ENCODE measurements around the gene KLK13.
A peak's percentile ranks its signal among the peaks of the same experiment; 100 is the strongest.

The KLK13 gene, protein sequence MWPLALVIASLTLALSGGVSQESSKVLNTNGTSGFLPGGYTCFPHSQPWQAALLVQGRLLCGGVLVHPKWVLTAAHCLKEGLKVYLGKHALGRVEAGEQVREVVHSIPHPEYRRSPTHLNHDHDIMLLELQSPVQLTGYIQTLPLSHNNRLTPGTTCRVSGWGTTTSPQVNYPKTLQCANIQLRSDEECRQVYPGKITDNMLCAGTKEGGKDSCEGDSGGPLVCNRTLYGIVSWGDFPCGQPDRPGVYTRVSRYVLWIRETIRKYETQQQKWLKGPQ

DNA sequence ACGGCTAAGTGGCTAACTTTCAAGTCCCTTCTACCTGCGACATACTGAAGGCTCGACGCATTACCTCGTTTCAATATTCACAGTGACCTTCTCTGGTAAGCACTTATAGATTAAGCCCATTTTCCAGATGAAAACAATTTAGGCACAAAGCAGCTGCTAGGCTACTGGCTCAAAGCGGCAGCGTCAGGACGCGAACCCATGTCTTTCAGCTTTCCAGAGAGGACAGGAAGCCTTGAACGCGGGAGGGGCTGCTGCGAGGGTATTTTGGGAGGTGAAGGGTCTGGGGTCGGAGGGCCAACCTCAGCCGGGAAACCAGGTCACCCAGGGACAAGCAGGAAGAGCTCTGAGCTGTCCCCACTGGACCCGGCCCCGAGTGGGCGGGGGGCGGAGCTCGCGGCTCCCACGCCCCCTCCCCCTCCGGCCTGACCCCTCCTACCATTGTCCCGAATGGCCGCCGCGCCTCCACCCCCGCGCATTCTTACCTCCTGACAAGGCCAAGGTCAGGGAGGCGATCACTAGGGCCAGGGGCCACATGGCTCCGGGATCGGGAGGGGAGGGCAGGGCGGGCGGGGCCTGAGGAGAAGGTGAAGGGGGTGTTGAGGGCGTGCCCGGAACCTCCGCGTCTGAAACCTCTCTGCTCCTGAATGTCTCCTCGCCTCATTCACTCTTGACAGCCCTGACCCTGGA is at the start of gene KLK13:
Gene KLK13 (minus strand): TSS at position 559 of the 687 bp plus-strand sequence. CDS start 25 bp downstream, at position 534.
- DNase-seq: no peak

DNA sequence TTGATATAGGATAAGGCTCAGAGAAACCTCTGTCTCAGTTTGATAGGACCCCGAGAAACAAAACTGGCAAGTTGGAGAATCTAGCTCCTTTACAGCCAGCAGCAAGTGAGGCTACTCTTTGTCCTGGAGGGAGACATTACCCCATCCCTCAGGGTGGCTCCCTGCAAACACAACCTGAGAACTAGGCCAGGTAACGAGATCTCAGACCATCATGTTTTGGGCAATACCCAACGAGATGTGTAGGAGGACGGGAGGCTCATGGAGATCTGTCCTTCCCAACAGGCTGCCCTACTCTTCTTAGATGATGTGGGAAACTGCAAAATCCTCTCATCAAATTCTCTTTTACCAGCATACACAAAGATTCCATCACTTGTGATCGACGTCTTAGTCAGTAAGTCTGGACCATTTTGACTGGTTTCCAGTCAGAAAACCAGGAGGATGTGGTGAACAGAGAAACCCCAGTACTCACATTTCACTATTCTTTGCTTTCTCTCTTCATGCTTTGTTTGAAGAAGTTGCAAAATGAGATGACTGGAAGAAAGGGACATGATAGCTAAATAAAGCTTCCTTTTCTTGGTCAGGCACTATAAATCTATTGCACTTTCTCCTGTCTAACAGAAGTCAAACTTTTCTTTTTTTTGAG is 49.3 kb upstream of the KLK13 start:
- DNase-seq: no peak

DNA sequence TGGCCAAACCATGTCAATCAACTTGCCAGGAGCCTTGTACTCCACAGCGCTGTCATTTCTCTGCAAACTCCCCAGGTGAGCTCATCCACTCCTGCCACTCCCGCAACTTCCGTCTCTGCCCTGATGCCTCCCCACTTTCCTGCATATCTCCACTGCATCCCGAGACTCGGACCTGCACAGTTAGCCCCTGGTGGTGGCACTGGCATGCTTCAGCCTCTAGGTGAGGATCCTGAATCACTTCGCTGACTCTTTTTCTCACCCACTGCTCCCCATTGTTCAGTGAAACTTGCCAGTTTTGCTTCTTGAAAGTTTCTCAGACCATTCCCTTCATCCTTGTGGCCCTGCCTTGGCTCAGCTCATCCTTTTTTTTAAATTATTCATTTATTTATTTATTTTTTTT is 46.7 kb upstream of the KLK13 start:
- DNase-seq: no peak

DNA sequence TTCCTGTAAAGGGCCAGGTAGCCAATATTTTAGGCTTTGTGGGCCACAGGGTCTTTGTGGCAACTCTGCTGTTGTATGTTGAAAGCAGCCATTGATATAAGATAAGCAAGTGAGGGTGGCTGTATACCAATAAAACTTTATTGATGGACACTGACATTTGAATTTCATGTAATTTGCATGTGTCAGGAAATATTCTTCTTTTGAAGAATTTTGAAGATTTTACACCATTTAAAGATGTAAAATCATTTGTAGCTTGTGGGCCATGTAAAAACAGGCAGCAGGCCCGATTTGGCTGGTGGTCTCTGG is 45.7 kb upstream of the KLK13 start:
- no peak for DNase-seq

DNA sequence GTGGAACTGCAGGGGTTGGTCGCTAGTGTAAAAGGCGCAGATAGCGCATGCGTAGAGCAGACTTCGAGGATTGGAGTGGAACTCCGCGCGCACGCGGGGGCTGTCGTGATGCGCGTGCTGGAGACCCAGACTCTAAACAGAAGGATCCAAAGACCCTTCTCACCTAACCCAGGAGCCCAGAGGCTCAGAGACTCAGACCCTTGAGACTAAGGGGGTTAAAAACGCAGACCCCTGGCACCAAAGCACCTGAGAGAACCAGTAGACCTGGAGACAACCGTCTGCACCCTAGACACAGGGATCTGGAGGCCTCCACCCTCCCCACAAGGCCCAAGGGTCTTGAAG is 43.9 kb upstream of the KLK13 start:
- no peak for DNase-seq

DNA sequence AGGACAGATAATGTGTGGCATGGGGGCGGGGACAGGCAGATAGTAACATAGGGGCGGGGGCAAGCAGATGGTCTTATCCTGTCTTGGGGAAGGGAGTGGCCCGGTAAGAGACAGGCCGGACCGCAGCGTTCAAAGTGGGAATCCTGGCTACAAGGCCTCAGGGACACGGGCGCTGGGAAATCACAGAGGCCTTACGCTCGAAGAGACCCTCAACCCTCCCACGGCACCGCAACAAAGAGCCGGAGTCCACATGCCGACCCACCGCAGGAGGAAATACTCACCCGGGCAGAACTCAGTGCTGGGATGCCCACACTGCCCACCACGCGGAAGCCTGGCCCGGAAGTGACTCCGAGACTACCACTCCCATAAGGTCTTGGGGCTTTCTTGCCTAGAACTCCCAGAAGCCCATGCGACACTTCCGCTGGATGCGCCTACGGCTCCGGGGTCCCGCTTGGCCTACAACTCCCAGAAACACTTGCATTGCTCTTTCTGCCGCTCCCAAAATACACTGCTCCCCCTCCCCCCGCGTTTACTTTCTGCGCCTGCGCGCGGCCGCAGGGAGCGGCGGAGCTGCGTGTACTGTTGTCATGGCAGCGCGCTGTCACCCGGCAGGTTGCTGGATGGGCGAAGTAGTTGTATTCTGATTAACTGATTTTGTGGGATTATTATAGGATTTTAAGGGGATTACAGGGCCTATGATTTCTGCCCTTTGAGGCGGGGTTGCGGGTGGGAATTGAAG is 43.3 kb upstream of the KLK13 start, which contains the start of gene CTU1:
Gene CTU1 (minus strand): TSS at position 344 of the 739 bp plus-strand sequence. CDS start 3,840 bp downstream, outside the sequence.
- peak; percentile 97 for DNase-seq

DNA sequence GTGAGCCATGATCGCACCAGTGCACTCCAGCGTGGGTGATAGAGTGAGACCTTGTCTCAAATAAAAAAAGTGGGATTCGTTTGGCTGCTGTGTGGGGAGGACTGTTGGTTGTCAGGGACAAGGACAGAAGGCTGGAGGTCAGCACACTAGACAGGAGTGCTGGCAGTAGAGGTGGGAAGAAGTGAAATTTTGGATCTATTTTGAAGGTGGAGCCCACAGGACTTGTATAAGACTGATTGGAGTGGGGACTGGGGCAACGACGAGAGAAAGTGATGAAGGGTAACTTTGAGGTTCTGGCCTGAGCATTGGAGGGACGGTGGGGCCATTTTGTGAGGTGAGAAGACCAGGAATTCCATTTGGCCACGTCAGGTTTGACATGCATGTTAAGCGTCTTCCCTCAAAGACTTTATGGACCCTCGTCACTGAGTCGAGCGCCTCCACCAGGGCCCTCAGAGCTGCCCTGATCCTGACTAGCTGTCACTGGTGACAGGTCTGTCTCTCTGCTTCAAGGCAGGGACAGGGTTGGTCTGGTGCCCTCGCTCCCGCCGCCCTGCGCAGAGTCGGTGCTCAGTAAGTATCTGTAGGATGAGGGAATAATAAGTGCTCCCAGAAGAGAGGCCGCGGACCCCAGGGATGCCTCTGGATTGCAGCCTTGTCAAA is 42.6 kb upstream of the KLK13 start:
- no peak for DNase-seq

DNA sequence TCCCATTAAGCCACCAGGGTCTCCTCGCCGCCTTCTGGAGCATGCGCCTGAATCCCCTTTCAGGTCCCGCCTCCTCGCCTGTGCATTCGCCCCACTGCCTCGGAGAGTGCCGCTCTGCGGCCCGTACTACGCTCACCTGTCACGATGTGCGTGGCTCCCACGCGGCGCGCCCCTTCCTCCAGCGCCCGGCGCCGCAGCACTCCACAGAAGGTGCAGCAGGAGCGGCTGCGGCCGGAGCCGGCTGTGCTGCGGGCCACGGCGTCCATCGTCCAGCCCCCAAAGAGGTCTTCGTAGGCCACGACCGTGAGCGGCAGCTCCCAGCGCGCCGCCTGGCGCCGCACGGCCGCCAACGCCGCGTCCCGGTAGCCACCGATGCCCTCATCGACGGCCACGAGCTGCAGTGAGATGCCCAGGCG is 39.0 kb upstream of the KLK13 start:
- DNase-seq: no peak

DNA sequence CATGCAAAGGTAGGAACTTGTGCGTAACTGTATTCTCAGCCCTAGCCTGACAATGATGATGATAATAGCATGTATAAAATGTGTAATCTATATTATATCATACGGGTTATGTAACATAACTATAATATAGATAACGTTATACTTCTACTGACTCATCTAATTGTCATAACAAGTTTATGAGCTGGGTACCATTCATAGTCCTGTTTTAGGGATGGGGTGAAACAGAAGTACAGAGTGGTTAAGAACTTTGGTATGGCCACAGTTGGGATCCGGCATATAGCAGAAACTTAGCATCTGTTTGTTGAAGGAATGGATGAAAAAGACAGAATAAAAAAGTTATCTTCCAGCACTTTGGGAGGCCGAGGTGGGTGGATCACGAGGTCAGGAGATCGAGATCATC is 38.1 kb upstream of the KLK13 start:
- DNase-seq: no peak

DNA sequence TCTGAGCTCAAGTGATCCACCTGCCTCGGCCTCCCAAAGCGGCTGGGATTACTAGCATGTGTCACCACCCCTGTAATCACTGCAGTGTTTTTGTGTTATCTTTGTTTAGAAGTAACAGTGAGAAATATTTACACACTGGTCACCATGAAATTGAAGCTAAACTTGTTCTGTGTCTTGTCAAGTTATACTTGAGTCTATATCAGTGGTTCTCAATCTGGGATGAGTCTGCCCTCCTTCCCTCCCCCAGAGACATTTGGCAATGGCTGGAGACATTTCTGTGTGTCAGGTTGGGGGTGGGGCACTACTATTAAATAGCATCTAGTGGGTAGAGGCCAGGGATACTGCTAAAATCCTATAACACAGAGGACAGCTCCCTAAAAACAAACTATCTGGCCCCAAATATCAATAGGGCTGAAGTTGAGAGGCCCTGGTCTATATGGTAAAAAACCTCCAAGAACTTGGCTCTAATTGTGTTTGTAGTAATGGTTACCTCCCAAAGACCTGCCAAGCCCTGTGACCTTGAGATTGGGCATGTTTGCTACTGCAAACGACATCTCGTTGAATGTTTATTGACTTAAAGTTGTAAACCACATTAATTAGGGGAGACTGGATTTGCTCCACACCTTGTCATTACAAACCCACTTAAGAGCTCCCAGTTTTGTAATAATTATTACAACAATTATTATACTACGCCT is 36.4 kb upstream of the KLK13 start:
- DNase-seq: no peak

DNA sequence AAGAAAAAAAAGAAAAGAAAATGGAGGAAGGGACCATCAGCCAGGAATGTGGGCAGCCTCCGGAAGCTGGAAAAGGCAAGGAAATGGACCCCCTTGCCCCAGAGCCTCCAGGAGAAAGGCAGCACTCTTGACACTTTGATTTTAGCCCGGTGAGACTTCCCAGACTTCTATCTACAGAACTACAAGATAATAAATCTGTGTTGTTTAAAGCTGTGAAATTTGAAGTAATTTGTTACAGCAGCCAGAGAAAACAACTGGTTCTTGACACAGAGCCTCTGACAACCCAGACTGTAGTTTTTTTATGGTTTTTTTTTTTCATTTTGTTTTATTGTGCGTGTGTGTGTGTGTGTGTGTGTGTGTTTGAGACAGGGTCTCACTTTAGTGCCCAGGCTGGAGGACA is 35.7 kb upstream of the KLK13 start:
- DNase-seq: no peak

DNA sequence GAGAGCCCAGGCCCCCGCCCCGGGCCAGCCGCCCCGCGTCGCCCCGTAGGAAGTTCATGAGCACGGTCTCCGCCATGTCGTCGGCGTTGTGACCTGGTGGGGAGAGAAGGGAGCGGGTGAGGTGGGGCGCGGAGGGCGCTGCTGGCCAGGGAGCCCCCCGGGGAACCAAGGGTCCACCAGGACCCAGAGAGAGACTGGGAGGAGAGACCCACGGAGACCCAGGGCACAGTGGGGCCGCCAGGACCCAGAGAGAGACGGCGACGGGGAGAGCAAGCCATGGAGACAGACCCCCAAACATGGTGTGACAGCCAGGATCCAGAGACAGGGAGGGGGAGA is 34.1 kb upstream of the KLK13 start:
- DNase-seq: no peak

DNA sequence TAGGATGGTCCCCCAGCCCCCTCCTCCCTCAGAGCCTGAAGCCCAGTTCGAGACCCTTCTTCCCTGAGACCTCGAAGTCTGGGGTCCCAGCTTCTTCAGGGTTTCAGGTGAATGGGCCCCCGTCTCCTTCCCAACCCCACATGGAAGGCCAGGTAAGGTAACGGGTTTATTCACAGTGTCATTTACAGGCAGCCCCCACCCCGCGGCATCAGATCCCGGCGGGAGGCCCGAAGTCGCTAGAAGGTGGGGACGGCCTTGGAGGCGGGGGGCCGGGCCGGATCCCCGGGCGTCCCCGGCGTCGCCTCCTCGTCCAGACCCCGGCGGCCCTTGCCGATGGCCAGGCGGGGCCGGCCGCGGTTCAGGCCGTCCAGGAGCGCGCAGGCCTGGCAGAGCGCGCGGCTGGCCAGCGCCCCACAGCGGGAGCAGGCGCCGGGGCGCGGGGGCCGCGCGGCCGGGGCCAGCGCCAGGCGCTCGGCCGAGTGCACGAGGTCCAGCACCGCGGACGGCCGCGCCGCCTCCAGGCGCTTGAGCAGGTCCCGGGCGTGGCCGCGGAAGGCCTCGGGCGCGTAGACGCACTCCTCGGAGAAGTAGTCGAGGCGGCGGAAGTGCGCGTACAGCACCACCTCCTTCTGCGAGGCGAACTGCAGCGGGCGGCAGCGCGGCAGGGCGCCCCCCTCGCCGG is 33.6 kb upstream of the KLK13 start:
- no peak for DNase-seq

DNA sequence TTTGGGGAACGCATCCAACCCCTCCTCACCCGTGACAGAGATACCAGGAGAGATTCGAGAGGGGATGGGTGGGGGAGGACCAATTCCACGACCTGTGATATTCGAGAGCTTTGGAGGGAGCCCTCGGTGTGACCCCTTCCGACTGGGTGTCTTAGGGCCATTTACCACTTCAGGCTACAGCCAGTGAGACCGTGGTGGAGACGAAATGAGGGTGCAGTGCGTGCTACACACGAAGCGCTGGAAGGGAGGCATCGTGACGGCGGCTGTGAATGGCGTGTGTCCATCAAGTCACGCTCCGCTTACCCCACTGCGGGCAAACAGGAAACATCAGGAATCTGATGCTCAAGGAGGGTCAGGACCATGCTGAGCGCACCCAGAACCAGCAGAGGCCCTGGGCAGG is 32.9 kb upstream of the KLK13 start:
- DNase-seq: no peak

DNA sequence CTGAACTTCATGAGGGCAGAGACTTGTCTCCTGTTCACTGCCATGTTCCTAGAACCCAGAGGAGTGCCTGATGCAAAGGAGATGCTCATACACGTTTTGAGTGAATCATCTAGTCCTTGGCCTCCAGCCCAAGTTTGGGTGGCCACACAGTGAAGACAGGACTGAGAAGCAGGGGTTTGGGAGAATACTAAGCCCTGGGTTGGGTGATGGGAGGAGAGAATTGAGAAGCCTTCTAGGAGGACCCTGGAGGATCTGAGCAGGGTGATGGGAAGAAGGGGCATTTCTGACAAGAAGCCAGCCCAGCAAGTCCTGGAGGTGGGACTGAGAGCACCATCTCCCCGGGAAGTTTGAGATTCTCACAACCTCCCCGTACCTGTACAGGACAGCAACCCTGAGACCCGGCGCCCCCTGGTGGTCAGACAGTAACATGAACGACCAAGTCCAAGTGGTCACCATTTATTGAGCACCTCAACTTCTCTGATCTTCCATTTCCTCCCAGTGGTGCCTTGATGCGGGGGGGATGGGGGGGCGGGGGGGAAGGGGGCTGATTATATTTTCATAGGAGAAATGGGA is 32.4 kb upstream of the KLK13 start:
- DNase-seq: peak; percentile 43

DNA sequence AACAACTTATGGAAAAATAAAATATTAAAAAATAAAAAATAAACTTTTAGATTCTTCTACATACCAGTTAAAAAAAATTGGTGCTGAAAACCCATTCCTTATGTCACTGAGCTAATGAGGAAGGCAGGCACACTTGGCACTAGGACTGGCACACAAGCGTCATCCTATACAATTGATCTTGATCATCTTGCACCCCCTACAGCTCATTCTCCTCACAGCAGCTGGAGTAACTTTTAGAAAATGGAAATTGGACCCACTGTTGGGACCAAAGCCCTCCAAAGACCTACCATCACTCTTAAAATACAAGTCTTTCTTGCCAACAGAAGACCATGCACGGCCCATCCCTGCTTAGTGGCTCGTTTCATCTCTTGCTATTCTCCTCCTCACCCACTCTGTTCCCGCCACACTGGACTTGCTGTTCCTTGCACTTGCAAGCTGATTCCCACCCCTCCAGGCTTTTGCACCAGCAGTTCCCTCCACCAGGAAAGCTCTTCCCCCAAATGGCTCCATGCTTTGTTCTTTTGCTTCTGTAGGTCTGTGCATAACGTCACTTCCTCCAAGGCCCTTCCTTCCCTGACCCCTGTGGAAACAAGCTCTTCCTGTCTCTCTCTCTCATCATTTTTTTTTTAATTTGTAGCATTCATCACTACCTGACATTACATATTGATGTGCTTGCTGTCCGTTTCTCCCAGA is 31.7 kb upstream of the KLK13 start:
- no peak for DNase-seq

DNA sequence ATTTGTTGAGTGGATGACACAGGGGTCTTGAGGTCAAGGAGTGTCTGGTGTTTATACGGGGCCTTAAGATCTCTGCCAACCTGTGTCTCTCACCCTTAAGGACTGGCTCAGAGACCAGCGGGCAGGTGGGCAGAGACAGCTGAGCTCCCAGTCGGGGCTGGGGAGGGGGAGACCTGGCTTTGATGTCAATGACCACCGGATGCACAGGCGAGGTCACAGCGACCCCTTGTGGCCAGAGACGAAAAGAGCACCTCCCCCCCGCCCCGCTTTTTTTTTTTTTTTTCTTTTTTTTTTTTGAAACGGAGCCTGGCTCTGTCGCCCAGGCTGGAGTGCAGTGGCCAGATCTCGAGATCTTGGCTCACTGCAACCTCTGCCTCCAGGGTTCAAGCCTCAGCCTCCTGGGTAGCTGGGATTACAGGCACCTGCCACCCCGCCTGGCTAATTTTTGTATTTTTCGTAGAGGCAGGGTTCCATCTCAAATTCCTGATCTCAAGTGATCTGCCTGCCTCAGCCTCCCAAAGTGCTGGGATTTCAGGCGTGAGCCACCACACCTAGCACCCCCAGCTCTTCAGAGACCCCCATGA is 29.9 kb upstream of the KLK13 start:
- no peak for DNase-seq

DNA sequence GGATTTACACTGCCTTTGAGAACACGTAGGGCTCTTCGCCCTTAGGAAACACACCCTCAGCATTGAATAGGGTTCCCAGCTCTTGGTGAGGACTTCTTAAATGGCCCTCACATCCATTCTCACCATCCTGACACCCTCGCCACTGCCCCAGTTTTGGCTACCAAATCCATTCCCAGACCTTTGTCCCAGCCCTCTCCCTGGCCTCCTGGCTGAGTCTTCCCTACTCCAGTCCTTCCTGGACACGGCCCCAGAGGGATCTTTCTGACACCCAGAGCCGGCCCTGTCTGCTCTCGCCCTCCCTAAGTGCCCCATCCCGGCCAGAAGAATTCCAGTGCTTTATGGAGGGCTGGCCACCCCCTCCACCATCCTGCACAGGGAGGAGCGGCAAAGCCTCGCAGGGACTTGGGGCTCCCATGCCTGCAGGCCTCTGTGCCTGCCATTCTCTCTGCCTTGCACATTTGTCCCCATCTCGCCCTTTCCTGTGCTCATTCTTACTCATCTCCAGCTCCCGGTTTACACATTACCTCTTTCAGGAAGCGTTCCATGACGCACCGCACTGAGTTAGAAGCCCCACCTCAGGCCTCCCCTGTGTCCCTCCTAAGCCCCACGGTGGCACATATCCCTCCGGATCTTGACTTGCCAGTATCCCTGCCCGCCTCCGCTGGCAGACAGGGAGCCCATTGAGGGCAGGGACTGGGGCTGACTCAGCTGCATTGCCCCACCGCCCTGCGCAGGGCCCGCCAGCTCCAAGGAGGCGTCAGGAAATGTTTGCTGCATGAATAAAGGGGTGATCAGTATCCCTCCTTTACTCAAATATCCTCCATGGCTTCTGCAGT is 28.8 kb upstream of the KLK13 start:
- DNase-seq: no peak

DNA sequence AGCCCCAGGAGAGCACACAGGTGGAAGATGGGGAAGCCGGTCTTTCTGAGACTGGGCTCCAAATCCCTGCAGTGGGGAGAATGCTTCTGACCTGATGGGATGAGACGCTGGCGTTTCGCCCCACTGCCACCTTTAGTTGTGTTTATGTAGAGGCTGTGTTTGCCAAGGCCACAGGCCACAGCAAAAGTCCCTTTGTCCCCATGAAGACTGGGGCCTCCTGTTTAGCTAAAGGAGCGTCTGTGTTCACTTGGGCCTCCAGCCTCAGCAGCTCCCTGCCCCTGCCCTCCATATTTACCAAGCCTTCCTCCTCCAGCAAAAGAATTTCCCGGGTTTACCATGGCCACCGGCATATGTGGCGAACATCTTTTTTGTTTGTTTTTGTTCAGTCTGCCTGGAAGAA is 28.2 kb upstream of the KLK13 start:
- no peak for DNase-seq
